ENCODE data around the gene MAD2L2. TPM values are rescaled to one million over a fixed set of nuclear protein-coding genes. Genes with fewer than 3 reads are reported as not detected.

Gene MAD2L2
- total and polyA plus RNA-seq, 12 donors, result 15.6 to 71.2 (median 28.1) TPM

DNA sequence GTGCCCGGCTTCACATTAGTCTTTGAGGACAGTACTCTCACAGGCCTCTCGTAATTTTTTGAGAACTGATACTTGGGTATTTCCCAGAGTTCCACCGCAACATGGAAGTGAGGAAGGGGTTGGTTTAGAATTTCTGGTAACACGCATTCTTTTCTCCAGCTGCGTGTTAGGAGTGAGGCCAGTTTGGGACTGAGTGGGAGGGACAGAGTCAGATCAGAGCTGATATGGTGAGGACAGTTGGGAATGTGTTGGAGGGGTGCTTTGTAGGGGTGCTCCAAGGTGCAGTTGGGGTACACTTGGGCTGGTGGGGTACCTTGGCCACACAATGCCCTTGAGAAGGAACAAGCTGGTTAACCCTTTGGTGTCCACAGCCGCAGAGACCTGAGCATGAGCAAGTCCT is 10.2 kb downstream of the MAD2L2 start:
- intact Hi-C loops (cut with DNase I), result no loop called here
- no peaks in the 10 kb centered on the region for H3K27me3 ChIP-seq
- H3K4me1 ChIP-seq (replicated peaks in 1 of 2), result no peaks in the 10 kb centered on the region
- no peaks in the 10 kb centered on the region for H3K9me3 ChIP-seq (replicated peaks in 1 of 3)
- no peak for DNase-seq
- peaks cover 0 to 31% of the 10 kb centered on the region in 2 donors for H3K36me3 ChIP-seq (replicated peaks in 1 of 2)
- H3K4me3 ChIP-seq, result no peak overlapping the region
- H3K27ac ChIP-seq, result no peak overlapping the region
- TF ChIP-seq, protein P1, sequence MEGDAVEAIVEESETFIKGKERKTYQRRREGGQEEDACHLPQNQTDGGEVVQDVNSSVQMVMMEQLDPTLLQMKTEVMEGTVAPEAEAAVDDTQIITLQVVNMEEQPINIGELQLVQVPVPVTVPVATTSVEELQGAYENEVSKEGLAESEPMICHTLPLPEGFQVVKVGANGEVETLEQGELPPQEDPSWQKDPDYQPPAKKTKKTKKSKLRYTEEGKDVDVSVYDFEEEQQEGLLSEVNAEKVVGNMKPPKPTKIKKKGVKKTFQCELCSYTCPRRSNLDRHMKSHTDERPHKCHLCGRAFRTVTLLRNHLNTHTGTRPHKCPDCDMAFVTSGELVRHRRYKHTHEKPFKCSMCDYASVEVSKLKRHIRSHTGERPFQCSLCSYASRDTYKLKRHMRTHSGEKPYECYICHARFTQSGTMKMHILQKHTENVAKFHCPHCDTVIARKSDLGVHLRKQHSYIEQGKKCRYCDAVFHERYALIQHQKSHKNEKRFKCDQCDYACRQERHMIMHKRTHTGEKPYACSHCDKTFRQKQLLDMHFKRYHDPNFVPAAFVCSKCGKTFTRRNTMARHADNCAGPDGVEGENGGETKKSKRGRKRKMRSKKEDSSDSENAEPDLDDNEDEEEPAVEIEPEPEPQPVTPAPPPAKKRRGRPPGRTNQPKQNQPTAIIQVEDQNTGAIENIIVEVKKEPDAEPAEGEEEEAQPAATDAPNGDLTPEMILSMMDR (IDR thresholded peaks at IDR 0.05), result no peak
- no peak for TF ChIP-seq POLR2A (IDR thresholded peaks at IDR 0.05)
- 66 to 71% (median 69%) methylated on average over 6 of the region's 6 CpGs for WGBS, 4 donors

DNA sequence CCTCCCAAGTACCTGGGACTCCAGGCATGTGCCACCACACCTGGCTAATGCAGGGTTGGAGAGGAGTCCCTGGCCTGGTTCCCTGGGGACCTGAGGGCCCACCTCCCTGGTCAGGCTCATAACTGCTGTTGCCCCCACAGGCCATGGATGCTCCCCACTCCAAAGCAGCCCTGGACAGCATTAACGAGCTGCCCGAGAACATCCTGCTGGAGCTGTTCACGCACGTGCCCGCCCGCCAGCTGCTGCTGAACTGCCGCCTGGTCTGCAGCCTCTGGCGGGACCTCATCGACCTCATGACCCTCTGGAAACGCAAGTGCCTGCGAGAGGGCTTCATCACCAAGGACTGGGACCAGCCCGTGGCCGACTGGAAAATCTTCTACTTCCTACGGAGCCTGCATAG is 12.4 kb downstream of the MAD2L2 start:
- Histone ChIP-seq H3K27ac (no peak overlapping the region), H3K4me3 (no peak overlapping the region), H3K27me3 (no peaks in the 10 kb centered on the region), H3K9me3 (replicated peaks in 1 of 3) (no peaks in the 10 kb centered on the region), H3K36me3 (replicated peaks in 1 of 2) (peaks cover 0 to 9% of the 10 kb centered on the region in 2 donors), H3K4me1 (replicated peaks in 1 of 2) (no peaks in the 10 kb centered on the region)
- no peak for TF ChIP-seq POLR2A (IDR thresholded peaks at IDR 0.05)
- TF ChIP-seq, protein P1 (IDR thresholded peaks at IDR 0.05), result no peak
- no peak for DNase-seq
- WGBS, 4 donors, result 89 to 95% (median 94%) methylated on average over 13 to 14 of the region's 14 CpGs; no CpG with 5 or more reads in 1 of the 4 donors
- intact Hi-C loops (cut with DNase I), result no loop called here

DNA sequence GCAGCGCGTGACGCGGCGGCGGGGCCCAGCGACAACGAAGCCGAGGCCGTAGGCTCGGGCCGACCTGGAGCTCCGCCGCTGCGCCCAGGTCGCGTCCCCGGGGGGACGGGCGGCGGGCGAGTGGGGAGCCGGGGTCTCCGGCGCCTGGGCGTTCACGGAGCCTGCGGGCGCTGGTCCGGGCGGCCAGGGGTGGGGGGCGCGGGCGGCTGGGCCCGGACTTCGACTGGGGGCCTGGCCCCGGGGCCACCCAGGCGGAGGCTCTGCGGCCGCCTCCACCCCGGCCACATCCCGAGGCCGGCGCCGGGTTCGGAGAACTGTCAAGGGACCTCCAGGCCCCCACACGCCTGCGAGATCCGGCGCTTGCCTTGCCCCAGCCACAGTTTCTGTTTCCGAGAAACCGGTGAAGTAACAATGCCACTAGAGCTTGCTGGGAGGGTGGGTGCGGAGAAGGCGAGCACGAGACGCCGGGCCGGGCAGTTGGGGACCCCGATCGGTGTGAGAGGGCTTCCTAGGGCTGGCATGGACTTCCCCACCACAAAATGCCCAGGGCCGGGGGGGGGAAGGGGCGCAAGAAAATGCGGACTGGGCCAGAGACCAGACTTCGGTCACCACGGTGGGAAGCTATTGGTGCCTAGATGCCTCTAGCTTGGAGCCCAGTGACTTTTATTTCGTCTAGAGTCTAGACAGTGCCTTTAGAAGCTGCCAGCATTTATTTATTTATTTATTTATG is 16.4 kb downstream of the MAD2L2 start:
- no peaks in the 10 kb centered on the region for H3K9me3 ChIP-seq (replicated peaks in 1 of 3)
- H3K4me3 ChIP-seq, result peak overlapping the region in 3 of 4 donors; percentile 11 to 88 (median 43)
- intact Hi-C loops (cut with DNase I), result loop anchor here in 1 of 2 donors (5.0 kb wide), 1 partner anchor 53 kb away; no protein-coding TSS in a partner anchor
- H3K4me1 ChIP-seq (replicated peaks in 1 of 2), result no peaks in the 10 kb centered on the region
- peak in 4 of 7 donors; percentile 47 to 70 (median 53) for DNase-seq
- H3K27me3 ChIP-seq, result no peaks in the 10 kb centered on the region
- 0 to 6% (median 2%) methylated on average over 12 to 66 of the region's 66 CpGs for WGBS, 4 donors
- peaks cover 0 to 11% of the 10 kb centered on the region in 2 donors for H3K36me3 ChIP-seq (replicated peaks in 1 of 2)
- TF ChIP-seq, protein P1 (IDR thresholded peaks at IDR 0.05), result no peak
- peak in 1 of 2 donors; percentile 39 for TF ChIP-seq POLR2A (IDR thresholded peaks at IDR 0.05)
- peak overlapping the region; percentile 26 to 89 (median 78) for H3K27ac ChIP-seq

GRCh38 chr1:11661103-11661502 is 19.8 kb downstream of the MAD2L2 start:
- Histone ChIP-seq H3K4me3 (no peak overlapping the region), H3K27me3 (no peaks in the 10 kb centered on the region), H3K36me3 (replicated peaks in 1 of 2) (peaks cover 0 to 32% of the 10 kb centered on the region in 2 donors), H3K27ac (no peak overlapping the region), H3K9me3 (replicated peaks in 1 of 3) (no peaks in the 10 kb centered on the region), H3K4me1 (replicated peaks in 1 of 2) (no peaks in the 10 kb centered on the region)
- DNase-seq, result no peak
- intact Hi-C loops (cut with DNase I), result loop anchor here in 1 of 2 donors (5.0 kb wide), 1 partner anchor 56 kb away; no protein-coding TSS in a partner anchor
- TF ChIP-seq POLR2A (IDR thresholded peaks at IDR 0.05), result no peak
- TF ChIP-seq, protein P1 (IDR thresholded peaks at IDR 0.05), result no peak
- WGBS, 4 donors, result 91 to 93% (median 92%) methylated on average over 11 to 17 of the region's 17 CpGs
